Measurements from ENCODE around the gene SLC43A2.

DNA sequence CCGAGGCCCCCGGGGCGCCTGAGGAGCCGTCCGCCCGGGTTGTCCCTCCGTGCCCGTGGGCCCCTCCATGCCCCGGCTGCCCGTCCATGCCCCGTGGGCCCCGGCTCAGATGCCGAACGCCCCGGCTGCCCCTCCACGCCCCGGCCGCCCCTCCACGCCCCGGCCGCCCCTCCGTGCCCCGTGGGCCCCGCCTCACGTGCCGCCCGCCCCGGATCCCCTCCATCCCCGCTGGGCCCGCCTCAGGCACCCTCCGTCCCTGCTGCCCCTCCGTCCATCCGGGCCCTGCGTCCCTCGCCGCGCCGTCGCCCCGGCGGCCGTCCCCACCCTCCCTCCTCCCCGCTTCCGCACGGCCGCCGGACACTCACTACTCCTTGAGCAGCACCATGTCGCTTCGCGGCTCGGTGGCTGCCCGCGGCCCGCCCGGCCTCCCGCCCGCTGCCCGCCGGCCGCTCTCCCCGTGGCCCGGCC is 66.4 kb downstream of the SLC43A2 start:
- no peak for TF ChIP-seq GATA2 (IDR thresholded peaks at IDR 0.05; ENCODE audit: low read depth, low read length)
- TF ChIP-seq GATA3 (IDR thresholded peaks at IDR 0.05; ENCODE audit: low read depth, low read length): no peak
